ENCODE results near the gene MIA2. TPM values are rescaled to one million over a fixed set of nuclear protein-coding genes. Genes with fewer than 3 reads are reported as not detected.

Gene MIA2
- total RNA-seq, 1 donor from 2014 or later = 34.7 TPM

DNA sequence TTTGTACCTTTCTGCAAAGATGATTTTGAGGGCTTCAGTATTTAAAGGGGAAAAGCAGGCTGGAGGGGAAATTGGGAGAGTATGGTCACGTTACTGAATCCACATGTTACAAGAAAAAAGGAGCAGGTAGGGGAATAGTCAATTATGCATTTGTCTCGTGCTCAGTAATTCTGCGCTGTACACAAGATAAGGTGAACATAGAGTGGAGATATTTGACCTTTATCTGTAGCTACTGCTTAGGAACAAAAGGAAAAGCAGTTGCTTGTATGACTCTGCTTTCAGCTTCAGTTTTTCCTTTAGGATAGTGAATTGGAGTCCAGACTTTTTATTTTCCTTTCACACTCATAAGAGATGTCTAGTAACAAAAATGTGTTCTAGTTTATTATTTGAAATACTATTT lies 148.7 kb downstream of the MIA2 start:
- no peaks in the 10 kb centered on the region for H3K9me3 Mint-ChIP-seq (ENCODE audit: low read depth)
- TF ChIP-seq CTCF (IDR thresholded peaks at IDR 0.05; ENCODE audit: unreplicated experiment) = no peak
- H3K36me3 Mint-ChIP-seq (ENCODE audit: insufficient read depth) = peaks cover 3% of the 10 kb centered on the region
- no peak overlapping the region for H3K4me3 Mint-ChIP-seq (ENCODE audit: low read depth)
- H3K27ac Mint-ChIP-seq = peak overlapping the region; percentile 6
- H3K4me1 Mint-ChIP-seq (ENCODE audit: low read depth) = peaks cover 10% of the 10 kb centered on the region
- no peaks in the 10 kb centered on the region for H3K27me3 Mint-ChIP-seq
- DNase-seq (ENCODE audit: low spot score, unreplicated experiment) = no peak

- H3K4me1 Mint-ChIP-seq (ENCODE audit: low read depth) = peaks cover 10% of the 10 kb centered on the region
- no peak overlapping the region for H3K27ac Mint-ChIP-seq
- no peak for TF ChIP-seq CTCF (IDR thresholded peaks at IDR 0.05; ENCODE audit: unreplicated experiment)
- H3K9me3 Mint-ChIP-seq (ENCODE audit: low read depth) = no peaks in the 10 kb centered on the region
- no peak for DNase-seq (ENCODE audit: low spot score, unreplicated experiment)
- no peak overlapping the region for H3K4me3 Mint-ChIP-seq (ENCODE audit: low read depth)
- H3K36me3 Mint-ChIP-seq (ENCODE audit: insufficient read depth) = peaks cover 3% of the 10 kb centered on the region
- no peaks in the 10 kb centered on the region for H3K27me3 Mint-ChIP-seq
Measured at GRCh38 chr14:39383026-39383660, 149.4 kb downstream of the MIA2 start.

GRCh38 chr14:39383741-39384140 lies 150.0 kb downstream of the MIA2 start:
- no peaks in the 10 kb centered on the region for H3K9me3 Mint-ChIP-seq (ENCODE audit: low read depth)

GRCh38 chr14:39384177-39384576 lies 150.5 kb downstream of the MIA2 start:
- no peak for DNase-seq (ENCODE audit: low spot score, unreplicated experiment)
- no peak for TF ChIP-seq CTCF (IDR thresholded peaks at IDR 0.05; ENCODE audit: unreplicated experiment)
- H3K4me1 Mint-ChIP-seq (ENCODE audit: low read depth) = peaks cover 10% of the 10 kb centered on the region
- peaks cover 3% of the 10 kb centered on the region for H3K36me3 Mint-ChIP-seq (ENCODE audit: insufficient read depth)
- H3K9me3 Mint-ChIP-seq (ENCODE audit: low read depth) = no peaks in the 10 kb centered on the region
- no peak overlapping the region for H3K4me3 Mint-ChIP-seq (ENCODE audit: low read depth)
- H3K27ac Mint-ChIP-seq = no peak overlapping the region
- H3K27me3 Mint-ChIP-seq = no peaks in the 10 kb centered on the region

More at GRCh38 chr14:39383741-39384140, 150.0 kb downstream of the MIA2 start:
- DNase-seq (ENCODE audit: low spot score, unreplicated experiment) = no peak
- TF ChIP-seq CTCF (IDR thresholded peaks at IDR 0.05; ENCODE audit: unreplicated experiment) = no peak
- Mint-ChIP-seq H3K27me3 (no peaks in the 10 kb centered on the region), H3K36me3 (ENCODE audit: insufficient read depth) (peaks cover 3% of the 10 kb centered on the region), H3K4me1 (ENCODE audit: low read depth) (peaks cover 10% of the 10 kb centered on the region), H3K4me3 (ENCODE audit: low read depth) (no peak overlapping the region), H3K27ac (no peak overlapping the region)

DNA sequence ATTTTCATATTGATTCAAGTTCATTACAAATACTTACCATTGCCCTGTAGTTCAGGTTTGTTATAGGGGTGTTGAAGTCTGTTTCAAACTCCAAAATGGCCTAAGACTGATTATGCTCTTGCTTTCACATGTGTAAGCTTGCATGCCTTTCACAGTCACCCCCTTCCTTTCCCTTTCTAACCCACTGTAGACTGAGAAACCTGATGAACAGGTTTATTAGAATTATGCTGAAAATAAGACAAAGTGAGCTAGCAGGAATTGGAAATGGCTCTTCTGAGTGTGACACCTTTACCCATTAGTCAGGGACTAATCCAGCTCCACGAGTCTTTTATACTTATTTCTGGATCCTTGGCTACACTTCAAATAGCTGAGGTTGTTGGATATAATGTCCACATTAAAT lies 159.6 kb downstream of the MIA2 start:
- Mint-ChIP-seq H3K27ac (peak overlapping the region; percentile 56), H3K4me1 (ENCODE audit: low read depth) (peaks cover 3% of the 10 kb centered on the region), H3K4me3 (ENCODE audit: low read depth) (no peak overlapping the region), H3K36me3 (ENCODE audit: insufficient read depth) (peaks cover 3% of the 10 kb centered on the region), H3K9me3 (ENCODE audit: low read depth) (no peaks in the 10 kb centered on the region), H3K27me3 (no peaks in the 10 kb centered on the region)
- no peak for DNase-seq (ENCODE audit: low spot score, unreplicated experiment)
- TF ChIP-seq CTCF (IDR thresholded peaks at IDR 0.05; ENCODE audit: unreplicated experiment) = no peak
